PC-9 (cell line): ENCODE data around the gene ARSG. TPM values are rescaled to one million over a fixed set of nuclear protein-coding genes. Genes with fewer than 3 reads are reported as not detected.

Source experiments
- BruUV-seq: library from RNA; stranded (reverse); fragments of 400-500 nt; replicated peaks from 2 replicates; lab custom pipeline; 2021; lab: Mats Ljungman, UMichigan
- CTCF ChIA-PET: fragments of 300-600 bp; sonication (Branson Sonifier 250); formaldehyde crosslinking; loops from one replicate; lab custom pipeline; 2022; ENCODE audit warnings: antibody characterized with exemption; lab: Charles Lee
- POLR2A ChIA-PET: fragments of 300-600 bp; sonication (Branson Sonifier 250); formaldehyde crosslinking; loops from one replicate; lab custom pipeline; 2022; ENCODE audit warnings: antibody characterized with exemption; ENCODE audit not compliant: unreplicated experiment; lab: Charles Lee
- DNase-seq, 2 experiments: peaks; one replicate each; pipeline versions ENCODE4 v3.0.0 to v3.0.0-alpha.2; 2015 to 2022; ENCODE audit warnings: mixed read lengths in 1 of 2
- H2AFZ ChIP-seq: fragments of 200-600 bp; sonication (generic); 2 replicates; pipeline ENCODE4 v1.8.1; 2017; ENCODE audit warnings: antibody characterized with exemption
- H3F3A ChIP-seq: fragments of 200-600 bp; sonication (generic); 2 replicates; pipeline ENCODE4 v1.8.1; 2017; ENCODE audit warnings: antibody characterized with exemption, mild to moderate bottlenecking, low read depth; ENCODE audit not compliant: insufficient read depth
- H3K27ac ChIP-seq: fragments of 200-600 bp; sonication (generic); 2 replicates; pipeline ENCODE4 v1.6.1; 2016; ENCODE audit warnings: mixed run types
- H3K27me3 ChIP-seq: fragments of 200-600 bp; sonication (generic); 2 replicates; pipeline ENCODE4 v1.6.1; 2016; ENCODE audit warnings: low read depth, mixed run types; ENCODE audit not compliant: insufficient read depth
- H3K36me3 ChIP-seq: fragments of 200-600 bp; sonication (generic); 2 replicates; pipeline ENCODE4 v1.6.1; 2016; ENCODE audit warnings: low read depth, mixed run types
- H3K4me1 ChIP-seq: fragments of 200-600 bp; sonication (generic); replicated peaks from 2 replicates; pipeline ENCODE4 v1.6.1; 2016; ENCODE audit warnings: mixed run types; ENCODE audit not compliant: insufficient read depth
- H3K4me2 ChIP-seq: fragments of 200-600 bp; sonication (generic); 2 replicates; pipeline ENCODE4 v1.6.1; 2017; ENCODE audit warnings: mixed run types
- H3K4me3 ChIP-seq: fragments of 200-600 bp; sonication (generic); 2 replicates; pipeline ENCODE4 v1.6.1; 2016; ENCODE audit warnings: mixed run types
- H3K79me2 ChIP-seq: fragments of 200-600 bp; sonication (generic); 2 replicates; pipeline ENCODE4 v1.6.1; 2017; ENCODE audit warnings: low read depth, mixed run types
- H3K9me2 ChIP-seq: fragments of 200-600 bp; sonication (generic); 2 replicates; pipeline ENCODE4 v1.8.1; 2017; ENCODE audit warnings: mild to moderate bottlenecking; ENCODE audit not compliant: insufficient read depth
- H3K9me3 ChIP-seq: fragments of 200-600 bp; sonication (generic); 2 replicates; pipeline ENCODE4 v1.8.1; 2016; ENCODE audit warnings: low read depth; ENCODE audit not compliant: insufficient read depth
- H4K20me1 ChIP-seq: fragments of 200-600 bp; sonication (generic); 2 replicates; pipeline ENCODE4 v1.8.1; 2017; ENCODE audit not compliant: insufficient read depth
- CTCF ChIP-seq: fragments of 200-600 bp; sonication (generic); conservative IDR thresholded peaks from 2 replicates; pipeline ENCODE4 v1.6.1; 2017; ENCODE audit warnings: mixed run types, antibody characterized with exemption, mild to moderate bottlenecking, moderate library complexity
- EZH2 ChIP-seq: fragments of 200-600 bp; sonication (generic); IDR thresholded peaks from 2 replicates; pipeline ENCODE4 v1.8.0; 2017; ENCODE audit warnings: antibody characterized with exemption, low read depth
- intact Hi-C: fragments of 100-400 bp; cut with micrococcal nuclease; formaldehyde crosslinking; loops from one replicate; pipeline ENCODE4 v1.10.0; 2022; ENCODE audit not compliant: unreplicated experiment
- total RNA-seq: library from RNA; stranded (reverse); gene quantifications from 2 replicates; pipeline ENCODE4 v1.2.3, GENCODE V29; 2021

The ARSG gene
- total RNA-seq, 1 experiment from 2014 or later: 4.0 TPM

- intact Hi-C loops: no loop called here
- no TSS peak for BruUV-seq
- no peak overlapping the region for H3K4me3 ChIP-seq
Observed at GRCh38 chr17:68433211-68433610, 141.9 kb downstream of the ARSG start.

GRCh38 chr17:68433911-68434508 lies 142.7 kb downstream of the ARSG start:
- Histone ChIP-seq H3K27me3 (no peaks in the 10 kb centered on the region), H3K9me2 (no peaks in the 10 kb centered on the region), H3F3A (peaks cover 12% of the 10 kb centered on the region; the same call in 1 of the 2 replicates), H3K4me1 (peaks cover 7% of the 10 kb centered on the region; the same call in 1 of the 2 replicates), H3K9me3 (no peaks in the 10 kb centered on the region), H3K4me2 (no peak overlapping the region), H3K4me3 (no peak overlapping the region), H4K20me1 (no peaks in the 10 kb centered on the region), H3K79me2 (no peaks in the 10 kb centered on the region), H2AFZ (no peak overlapping the region), H3K27ac (no peak overlapping the region), H3K36me3 (no peaks in the 10 kb centered on the region; the same call in 1 of the 2 replicates)
- no peak for TF ChIP-seq CTCF
- no peak for TF ChIP-seq EZH2
- no peak for DNase-seq
- intact Hi-C loops: no loop called here
- ChIA-PET POLR2A (no interaction called here), CTCF (interaction anchor here (0.6 kb wide), 1 partner anchor 275 kb away, joined by 3 read pairs; no protein-coding TSS in a partner anchor)
- BruUV-seq: no TSS peak

More at GRCh38 chr17:68433211-68433610, 141.9 kb downstream of the ARSG start:
- Histone ChIP-seq H3K27ac (no peak overlapping the region), H3K79me2 (no peaks in the 10 kb centered on the region), H3K27me3 (no peaks in the 10 kb centered on the region), H4K20me1 (no peaks in the 10 kb centered on the region), H3K9me3 (no peaks in the 10 kb centered on the region), H3F3A (peaks cover 12% of the 10 kb centered on the region; the same call in 1 of the 2 replicates), H3K9me2 (no peaks in the 10 kb centered on the region), H3K36me3 (no peaks in the 10 kb centered on the region; the same call in 1 of the 2 replicates), H3K4me2 (no peak overlapping the region), H3K4me1 (peaks cover 7% of the 10 kb centered on the region; the same call in 1 of the 2 replicates), H2AFZ (no peak overlapping the region)
- POLR2A ChIA-PET: no interaction called here
- DNase-seq: no peak
- CTCF ChIA-PET: no interaction called here
- no peak for TF ChIP-seq CTCF
- TF ChIP-seq EZH2: no peak

GRCh38 chr17:68435361-68435760 lies 144.1 kb downstream of the ARSG start:
- no peaks in the 10 kb centered on the region for H4K20me1 ChIP-seq
- no peaks in the 10 kb centered on the region for H3K36me3 ChIP-seq
- no TSS peak for BruUV-seq
- H3K4me2 ChIP-seq: no peak overlapping the region; the same call in 1 of the 2 replicates
- H3F3A ChIP-seq: peaks cover 12% of the 10 kb centered on the region; the same call in 1 of the 2 replicates
- no peak for TF ChIP-seq CTCF
- no peak for TF ChIP-seq EZH2
- ChIA-PET POLR2A (interaction anchor here (0.6 to 0.9 kb wide), 2 partner anchors 188 to 289 kb away, joined by 3 to 5 read pairs; no protein-coding TSS in a partner anchor), CTCF (interaction anchor here (0.6 to 1.0 kb wide), 3 partner anchors 23 to 262 kb away, joined by 3 to 10 read pairs (median 3); no protein-coding TSS in a partner anchor)
- H3K9me3 ChIP-seq: no peaks in the 10 kb centered on the region
- no peak overlapping the region for H3K27ac ChIP-seq
- DNase-seq: no peak
- no peak overlapping the region for H3K4me3 ChIP-seq
- no peaks in the 10 kb centered on the region for H3K9me2 ChIP-seq
- no peaks in the 10 kb centered on the region for H3K79me2 ChIP-seq
- H3K27me3 ChIP-seq: no peaks in the 10 kb centered on the region
- H3K4me1 ChIP-seq: peaks cover 7% of the 10 kb centered on the region; the same call in 1 of the 2 replicates
- intact Hi-C loops: no loop called here
- H2AFZ ChIP-seq: no peak overlapping the region
